ENCODE measurements around the gene RPA3.

GRCh38 chr7:7651479-7651878 lies 66.9 kb downstream of the RPA3 start:
- no peak for TF ChIP-seq TAF1 (IDR thresholded peaks at IDR 0.05; ENCODE audit: low read depth)
- no peak for TF ChIP-seq RAD21 (IDR thresholded peaks at IDR 0.05; ENCODE audit: low read depth)
- TF ChIP-seq YY1 (IDR thresholded peaks at IDR 0.05; ENCODE audit: low read depth), result no peak
- TF ChIP-seq TEAD4 (IDR thresholded peaks at IDR 0.05), result no peak
- no peak for TF ChIP-seq NFIC (IDR thresholded peaks at IDR 0.05)
- TF ChIP-seq FOXM1 (IDR thresholded peaks at IDR 0.05; ENCODE audit: borderline replicate concordance, low read depth), result no peak
- TF ChIP-seq, protein P1, sequence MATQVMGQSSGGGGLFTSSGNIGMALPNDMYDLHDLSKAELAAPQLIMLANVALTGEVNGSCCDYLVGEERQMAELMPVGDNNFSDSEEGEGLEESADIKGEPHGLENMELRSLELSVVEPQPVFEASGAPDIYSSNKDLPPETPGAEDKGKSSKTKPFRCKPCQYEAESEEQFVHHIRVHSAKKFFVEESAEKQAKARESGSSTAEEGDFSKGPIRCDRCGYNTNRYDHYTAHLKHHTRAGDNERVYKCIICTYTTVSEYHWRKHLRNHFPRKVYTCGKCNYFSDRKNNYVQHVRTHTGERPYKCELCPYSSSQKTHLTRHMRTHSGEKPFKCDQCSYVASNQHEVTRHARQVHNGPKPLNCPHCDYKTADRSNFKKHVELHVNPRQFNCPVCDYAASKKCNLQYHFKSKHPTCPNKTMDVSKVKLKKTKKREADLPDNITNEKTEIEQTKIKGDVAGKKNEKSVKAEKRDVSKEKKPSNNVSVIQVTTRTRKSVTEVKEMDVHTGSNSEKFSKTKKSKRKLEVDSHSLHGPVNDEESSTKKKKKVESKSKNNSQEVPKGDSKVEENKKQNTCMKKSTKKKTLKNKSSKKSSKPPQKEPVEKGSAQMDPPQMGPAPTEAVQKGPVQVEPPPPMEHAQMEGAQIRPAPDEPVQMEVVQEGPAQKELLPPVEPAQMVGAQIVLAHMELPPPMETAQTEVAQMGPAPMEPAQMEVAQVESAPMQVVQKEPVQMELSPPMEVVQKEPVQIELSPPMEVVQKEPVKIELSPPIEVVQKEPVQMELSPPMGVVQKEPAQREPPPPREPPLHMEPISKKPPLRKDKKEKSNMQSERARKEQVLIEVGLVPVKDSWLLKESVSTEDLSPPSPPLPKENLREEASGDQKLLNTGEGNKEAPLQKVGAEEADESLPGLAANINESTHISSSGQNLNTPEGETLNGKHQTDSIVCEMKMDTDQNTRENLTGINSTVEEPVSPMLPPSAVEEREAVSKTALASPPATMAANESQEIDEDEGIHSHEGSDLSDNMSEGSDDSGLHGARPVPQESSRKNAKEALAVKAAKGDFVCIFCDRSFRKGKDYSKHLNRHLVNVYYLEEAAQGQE (IDR thresholded peaks at IDR 0.05; ENCODE audit: low read depth), result no peak
- no peak for TF ChIP-seq EP300 (IDR thresholded peaks at IDR 0.05; ENCODE audit: borderline replicate concordance)
- no peak for TF ChIP-seq USF1 (IDR thresholded peaks at IDR 0.05)
- no peak for TF ChIP-seq CEBPB (IDR thresholded peaks at IDR 0.05)

Measured in Ishikawa (cell line).